ENCODE measurements around the gene ZFPM1. TPM values are rescaled to one million over a fixed set of nuclear protein-coding genes. Genes with fewer than 3 reads are reported as not detected.

ZFPM1 gene
- total RNA-seq, 1 donor from 2014 or later, result 35.0 TPM

DNA sequence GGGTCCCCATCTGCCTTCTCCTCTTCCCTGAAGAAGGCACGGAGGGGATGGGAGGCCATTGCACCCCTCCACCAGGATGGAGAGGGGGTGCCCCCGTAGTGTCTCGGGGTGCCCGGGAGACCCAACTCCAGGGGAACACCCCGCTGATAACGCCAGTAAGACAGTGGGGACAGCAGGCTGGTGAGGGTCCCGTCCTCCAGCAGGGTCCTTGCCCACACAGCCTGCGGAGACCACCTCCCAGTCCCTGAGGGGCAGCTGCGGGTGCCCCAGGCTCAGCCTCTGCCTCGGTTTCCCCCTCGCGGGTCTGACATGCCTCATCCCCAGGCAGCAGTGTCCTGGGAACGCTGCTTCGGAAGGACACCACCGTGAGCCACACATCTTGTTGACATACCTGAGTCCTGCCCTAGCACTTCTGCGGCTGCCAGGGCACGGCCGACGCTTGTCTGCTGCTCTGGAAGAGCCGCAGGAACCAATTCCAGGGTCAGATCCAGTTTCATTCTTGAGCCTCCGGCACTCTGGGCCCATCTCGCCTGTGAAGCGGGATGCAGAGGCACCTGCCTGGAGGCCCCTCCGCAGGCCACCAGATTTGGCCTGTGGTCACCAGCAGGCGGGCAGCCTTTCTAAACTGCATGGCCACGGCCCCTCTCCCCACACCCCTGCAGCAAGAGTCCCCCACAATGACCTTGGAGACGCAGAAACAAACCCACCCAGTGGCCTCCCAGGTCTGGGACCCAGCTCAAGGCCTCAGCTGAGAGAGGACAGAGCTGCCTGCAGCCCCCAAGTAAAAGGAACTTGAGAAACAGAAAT, 77.2 kb downstream of the ZFPM1 start:
- no peak for ATAC-seq (ENCODE audit: low read depth)
- H3K27me3 Mint-ChIP-seq, result no peaks in the 10 kb centered on the region
- H3K4me3 Mint-ChIP-seq, result no peak overlapping the region
- H3K4me1 Mint-ChIP-seq, result peaks cover 9% of the 10 kb centered on the region
- TF ChIP-seq, protein P1, sequence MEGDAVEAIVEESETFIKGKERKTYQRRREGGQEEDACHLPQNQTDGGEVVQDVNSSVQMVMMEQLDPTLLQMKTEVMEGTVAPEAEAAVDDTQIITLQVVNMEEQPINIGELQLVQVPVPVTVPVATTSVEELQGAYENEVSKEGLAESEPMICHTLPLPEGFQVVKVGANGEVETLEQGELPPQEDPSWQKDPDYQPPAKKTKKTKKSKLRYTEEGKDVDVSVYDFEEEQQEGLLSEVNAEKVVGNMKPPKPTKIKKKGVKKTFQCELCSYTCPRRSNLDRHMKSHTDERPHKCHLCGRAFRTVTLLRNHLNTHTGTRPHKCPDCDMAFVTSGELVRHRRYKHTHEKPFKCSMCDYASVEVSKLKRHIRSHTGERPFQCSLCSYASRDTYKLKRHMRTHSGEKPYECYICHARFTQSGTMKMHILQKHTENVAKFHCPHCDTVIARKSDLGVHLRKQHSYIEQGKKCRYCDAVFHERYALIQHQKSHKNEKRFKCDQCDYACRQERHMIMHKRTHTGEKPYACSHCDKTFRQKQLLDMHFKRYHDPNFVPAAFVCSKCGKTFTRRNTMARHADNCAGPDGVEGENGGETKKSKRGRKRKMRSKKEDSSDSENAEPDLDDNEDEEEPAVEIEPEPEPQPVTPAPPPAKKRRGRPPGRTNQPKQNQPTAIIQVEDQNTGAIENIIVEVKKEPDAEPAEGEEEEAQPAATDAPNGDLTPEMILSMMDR (IDR thresholded peaks at IDR 0.05), result no peak
- H3K9me3 Mint-ChIP-seq, result no peaks in the 10 kb centered on the region
- peak overlapping the region; percentile 63 for H3K27ac Mint-ChIP-seq
- intact Hi-C loops (cut with micrococcal nuclease), result no loop called here
- CTCF ChIA-PET, result no interaction called here
- POLR2A ChIA-PET, result no interaction called here
- no peak for DNase-seq
- H3K36me3 Mint-ChIP-seq (ENCODE audit: low read depth), result peaks cover 7% of the 10 kb centered on the region

DNA sequence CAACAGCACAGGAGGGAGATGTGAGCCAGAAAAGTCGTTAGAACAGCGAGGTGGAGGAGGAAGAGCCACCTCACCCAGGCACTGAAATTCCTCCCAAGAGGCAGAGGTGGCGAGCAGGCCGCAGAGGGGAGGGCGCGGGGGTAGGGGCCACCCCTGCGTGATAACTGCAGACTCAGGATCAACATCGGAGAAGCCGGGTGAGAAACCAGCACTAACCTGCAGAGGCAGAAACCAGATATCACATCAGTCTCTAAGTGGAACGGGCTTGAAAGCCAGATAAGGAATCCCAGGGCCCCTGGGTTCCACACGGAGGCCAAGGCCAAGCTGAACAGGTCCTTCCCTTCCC, 77.8 kb downstream of the ZFPM1 start:
- Mint-ChIP-seq H3K4me3 (no peak overlapping the region), H3K36me3 (ENCODE audit: low read depth) (peaks cover 7% of the 10 kb centered on the region), H3K9me3 (no peaks in the 10 kb centered on the region), H3K4me1 (peaks cover 10% of the 10 kb centered on the region), H3K27ac (peak overlapping the region; percentile 63), H3K27me3 (no peaks in the 10 kb centered on the region)
- ATAC-seq (ENCODE audit: low read depth) (no peak), DNase-seq (no peak)
- ChIA-PET CTCF (no interaction called here), POLR2A (no interaction called here)
- intact Hi-C loops (cut with micrococcal nuclease), result no loop called here
- TF ChIP-seq, protein P1 (IDR thresholded peaks at IDR 0.05), result no peak

DNA sequence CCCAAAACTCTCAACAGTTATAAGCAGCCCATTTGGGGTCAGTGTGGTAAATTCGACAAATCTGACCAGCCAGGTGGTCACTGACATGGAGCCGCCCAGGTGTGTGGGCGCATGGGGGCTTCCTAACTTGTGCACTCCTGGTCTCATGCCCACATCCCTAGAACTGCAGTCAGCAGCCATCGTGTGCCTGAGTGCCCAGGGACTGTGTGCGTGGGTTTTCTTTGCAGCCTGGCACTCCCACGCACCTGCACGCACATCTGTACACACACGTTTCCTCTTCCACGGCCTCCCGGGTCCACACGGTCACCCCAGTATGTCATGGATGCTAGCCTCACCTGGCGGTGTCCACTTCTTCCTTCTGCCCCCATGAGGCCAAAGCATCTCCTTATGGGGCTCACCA, 78.3 kb downstream of the ZFPM1 start:
- intact Hi-C loops (cut with micrococcal nuclease), result no loop called here
- H3K36me3 Mint-ChIP-seq (ENCODE audit: low read depth), result peaks cover 7% of the 10 kb centered on the region
- ATAC-seq (ENCODE audit: low read depth), result no peak
- DNase-seq, result no peak
- no peak overlapping the region for H3K4me3 Mint-ChIP-seq
- CTCF ChIA-PET, result no interaction called here
- no peaks in the 10 kb centered on the region for H3K27me3 Mint-ChIP-seq
- no peak overlapping the region for H3K27ac Mint-ChIP-seq
- POLR2A ChIA-PET, result no interaction called here
- TF ChIP-seq, protein P1 (IDR thresholded peaks at IDR 0.05), result no peak
- H3K4me1 Mint-ChIP-seq, result peaks cover 12% of the 10 kb centered on the region
- H3K9me3 Mint-ChIP-seq, result no peaks in the 10 kb centered on the region

DNA sequence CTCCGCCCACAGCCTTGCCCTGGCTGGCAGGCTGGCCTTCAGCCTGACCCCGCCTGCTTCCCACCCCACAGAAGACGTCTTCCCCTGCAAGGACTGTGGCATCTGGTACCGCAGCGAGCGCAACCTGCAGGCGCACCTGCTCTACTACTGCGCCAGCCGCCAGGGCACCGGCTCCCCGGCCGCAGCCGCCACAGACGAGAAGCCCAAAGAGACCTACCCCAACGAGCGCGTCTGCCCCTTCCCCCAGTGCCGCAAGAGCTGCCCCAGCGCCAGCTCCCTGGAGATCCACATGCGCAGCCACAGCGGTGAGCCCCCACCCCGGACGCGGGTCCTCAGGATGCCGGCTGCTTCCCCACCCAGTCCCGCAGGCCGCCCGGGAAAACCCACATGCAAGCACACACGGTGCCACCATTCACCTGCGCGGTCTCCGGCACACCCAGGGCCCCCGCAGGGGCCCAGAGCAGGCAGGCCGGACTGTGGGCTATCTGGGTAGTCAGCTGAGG, 78.9 kb downstream of the ZFPM1 start:
- no peak for DNase-seq
- ChIA-PET CTCF (no interaction called here), POLR2A (interaction anchor here (0.6 kb wide), 1 partner anchor 1480 kb away, joined by 3 read pairs; no protein-coding TSS in a partner anchor)
- no peak for ATAC-seq (ENCODE audit: low read depth)
- peaks cover 12% of the 10 kb centered on the region for H3K4me1 Mint-ChIP-seq
- no peak overlapping the region for H3K4me3 Mint-ChIP-seq
- peaks cover 7% of the 10 kb centered on the region for H3K36me3 Mint-ChIP-seq (ENCODE audit: low read depth)
- no peak overlapping the region for H3K27ac Mint-ChIP-seq
- H3K27me3 Mint-ChIP-seq, result no peaks in the 10 kb centered on the region
- no peaks in the 10 kb centered on the region for H3K9me3 Mint-ChIP-seq
- intact Hi-C loops (cut with micrococcal nuclease), result no loop called here
- TF ChIP-seq, protein P1 (IDR thresholded peaks at IDR 0.05), result no peak

DNA sequence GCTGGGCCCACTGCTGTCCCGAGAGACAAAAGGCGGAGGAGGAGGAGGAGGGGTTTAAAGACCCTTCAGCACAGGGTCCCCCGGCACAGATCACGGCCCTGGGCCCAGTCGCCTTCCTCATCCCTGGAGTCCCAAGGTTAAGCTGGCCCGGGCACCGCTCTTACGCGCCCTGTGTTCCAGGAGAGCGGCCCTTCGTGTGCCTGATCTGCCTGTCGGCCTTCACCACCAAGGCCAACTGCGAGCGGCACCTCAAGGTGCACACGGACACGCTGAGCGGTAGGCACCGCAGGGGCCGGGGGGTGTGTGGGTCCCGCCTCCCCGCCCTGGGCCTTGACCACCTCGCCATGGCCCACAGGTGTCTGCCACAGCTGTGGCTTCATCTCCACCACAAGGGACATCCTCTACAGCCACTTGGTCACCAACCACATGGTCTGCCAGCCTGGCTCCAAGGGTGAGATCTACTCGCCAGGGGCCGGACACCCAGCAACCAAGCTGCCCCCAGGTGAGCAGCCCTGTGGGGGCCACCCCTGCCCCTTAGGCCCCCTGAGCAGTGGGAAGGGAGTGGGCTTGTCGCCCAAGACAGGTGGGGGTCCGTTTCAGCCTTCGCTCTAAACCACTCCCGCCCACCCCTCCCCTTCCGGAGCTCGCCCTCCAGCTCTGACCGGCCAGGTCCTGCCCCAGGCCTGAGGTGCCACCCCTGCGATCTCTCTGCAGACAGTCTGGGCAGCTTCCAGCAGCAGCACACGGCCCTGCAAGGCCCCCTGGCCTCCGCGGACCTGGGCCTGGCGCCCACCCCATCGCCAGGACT, 79.6 kb downstream of the ZFPM1 start:
- Mint-ChIP-seq H3K36me3 (ENCODE audit: low read depth) (peaks cover 7% of the 10 kb centered on the region), H3K27ac (no peak overlapping the region), H3K4me3 (no peak overlapping the region), H3K9me3 (no peaks in the 10 kb centered on the region), H3K27me3 (no peaks in the 10 kb centered on the region), H3K4me1 (peaks cover 12% of the 10 kb centered on the region)
- TF ChIP-seq, protein P1 (IDR thresholded peaks at IDR 0.05), result no peak
- intact Hi-C loops (cut with micrococcal nuclease), result no loop called here
- DNase-seq (no peak), ATAC-seq (ENCODE audit: low read depth) (no peak)
- CTCF ChIA-PET, result no interaction called here
- POLR2A ChIA-PET, result interaction anchor here (0.6 to 1.0 kb wide), 2 partner anchors 30 to 1479 kb away, joined by 3 read pairs; no protein-coding TSS in a partner anchor
